Measurements from ENCODE around the gene SLC2A2.

GRCh38 chr3:171054921-171055320, 28.4 kb upstream of the SLC2A2 start:
- TF ChIP-seq, protein P1, sequence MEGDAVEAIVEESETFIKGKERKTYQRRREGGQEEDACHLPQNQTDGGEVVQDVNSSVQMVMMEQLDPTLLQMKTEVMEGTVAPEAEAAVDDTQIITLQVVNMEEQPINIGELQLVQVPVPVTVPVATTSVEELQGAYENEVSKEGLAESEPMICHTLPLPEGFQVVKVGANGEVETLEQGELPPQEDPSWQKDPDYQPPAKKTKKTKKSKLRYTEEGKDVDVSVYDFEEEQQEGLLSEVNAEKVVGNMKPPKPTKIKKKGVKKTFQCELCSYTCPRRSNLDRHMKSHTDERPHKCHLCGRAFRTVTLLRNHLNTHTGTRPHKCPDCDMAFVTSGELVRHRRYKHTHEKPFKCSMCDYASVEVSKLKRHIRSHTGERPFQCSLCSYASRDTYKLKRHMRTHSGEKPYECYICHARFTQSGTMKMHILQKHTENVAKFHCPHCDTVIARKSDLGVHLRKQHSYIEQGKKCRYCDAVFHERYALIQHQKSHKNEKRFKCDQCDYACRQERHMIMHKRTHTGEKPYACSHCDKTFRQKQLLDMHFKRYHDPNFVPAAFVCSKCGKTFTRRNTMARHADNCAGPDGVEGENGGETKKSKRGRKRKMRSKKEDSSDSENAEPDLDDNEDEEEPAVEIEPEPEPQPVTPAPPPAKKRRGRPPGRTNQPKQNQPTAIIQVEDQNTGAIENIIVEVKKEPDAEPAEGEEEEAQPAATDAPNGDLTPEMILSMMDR (IDR thresholded peaks at IDR 0.05; ENCODE audit: low read length), result no peak
- TF ChIP-seq EZH2phosphoT487 (IDR thresholded peaks at IDR 0.05; ENCODE audit: low read length), result no peak
